Activated T-helper 17 cell treated with anti-CD3 and anti-CD28 coated beads, Interleukin-2, amount 50 U/mL, for 72 hours (primary cell): Measurements from ENCODE around the gene ZFP3. TPM values are rescaled to one million over a fixed set of nuclear protein-coding genes. Genes with fewer than 3 reads are reported as not detected.
A peak's percentile ranks its signal among the peaks of the same experiment; 100 is the strongest.
"Not testable (repeated sequence)": the region's sequence is repeated elsewhere in the genome, so short reads cannot be mapped to it uniquely, and the experiment has no call there.

Experiments used
- ATAC-seq: fragments of 150-1000 bp; cut with Tn5 transposase; replicated peaks from 2 replicates; pipeline ENCODE4 v1.10.0; 2021; ENCODE audit warnings: mild to moderate bottlenecking, moderate library complexity
- H3K27ac Mint-ChIP-seq: one replicate; pipeline ENCODE4 v1.8.0; 2022; ENCODE audit warnings: mixed read lengths
- H3K27me3 Mint-ChIP-seq: one replicate; pipeline ENCODE4 v1.8.0; 2022; ENCODE audit warnings: mixed read lengths
- H3K36me3 Mint-ChIP-seq: one replicate; pipeline ENCODE4 v1.8.0; 2022; ENCODE audit warnings: low read depth, mild to moderate bottlenecking, mixed read lengths
- H3K4me1 Mint-ChIP-seq: one replicate; pipeline ENCODE4 v1.8.0; 2022; ENCODE audit warnings: mixed read lengths
- H3K4me3 Mint-ChIP-seq: one replicate; pipeline ENCODE4 v1.8.0; 2022; ENCODE audit warnings: mild to moderate bottlenecking, mixed read lengths
- H3K9me3 Mint-ChIP-seq: one replicate; pipeline ENCODE4 v1.8.0; 2022; ENCODE audit warnings: mixed read lengths
- total RNA-seq, 2 donors: library from RNA; stranded (reverse); gene quantifications; one replicate each; pipeline ENCODE4 v1.2.3, GENCODE V29; 2022

ZFP3 gene
- total RNA-seq, 2 donors from 2014 or later = 1.4 to 1.9 TPM

- peak overlapping the region; percentile 73 for H3K4me3 Mint-ChIP-seq
- peaks cover 13% of the 10 kb centered on the region for H3K4me1 Mint-ChIP-seq
- H3K27me3 Mint-ChIP-seq = no peaks in the 10 kb centered on the region
- peak; percentile 86 for ATAC-seq
- H3K27ac Mint-ChIP-seq = peak overlapping the region; percentile 85
- no peaks in the 10 kb centered on the region for H3K36me3 Mint-ChIP-seq
- H3K9me3 Mint-ChIP-seq = no peaks in the 10 kb centered on the region
Observed at GRCh38 chr17:5049314-5049841, 28.9 kb upstream of the ZFP3 start.

GRCh38 chr17:5050278-5050677 lies 28.0 kb upstream of the ZFP3 start:
- no peak for ATAC-seq
- Mint-ChIP-seq H3K27me3 (no peaks in the 10 kb centered on the region), H3K36me3 (no peaks in the 10 kb centered on the region), H3K4me3 (no peak overlapping the region), H3K9me3 (no peaks in the 10 kb centered on the region), H3K27ac (peak overlapping the region; percentile 85), H3K4me1 (peaks cover 11% of the 10 kb centered on the region)

- H3K4me3 Mint-ChIP-seq = no peak overlapping the region
- no peak overlapping the region for H3K27ac Mint-ChIP-seq
- ATAC-seq = no peak
- no peaks in the 10 kb centered on the region for H3K36me3 Mint-ChIP-seq
- H3K4me1 Mint-ChIP-seq = no peaks in the 10 kb centered on the region
- H3K27me3 Mint-ChIP-seq = no peaks in the 10 kb centered on the region
- H3K9me3 Mint-ChIP-seq = no peaks in the 10 kb centered on the region
Observed at GRCh38 chr17:5055543-5055942, 22.7 kb upstream of the ZFP3 start.

GRCh38 chr17:5065227-5065744 lies 13.0 kb upstream of the ZFP3 start:
- no peak overlapping the region for H3K4me3 Mint-ChIP-seq
- H3K27ac Mint-ChIP-seq = no peak overlapping the region
- H3K4me1 Mint-ChIP-seq = no peaks in the 10 kb centered on the region
- H3K9me3 Mint-ChIP-seq = no peaks in the 10 kb centered on the region
- ATAC-seq = no peak
- H3K36me3 Mint-ChIP-seq = no peaks in the 10 kb centered on the region
- no peaks in the 10 kb centered on the region for H3K27me3 Mint-ChIP-seq

DNA sequence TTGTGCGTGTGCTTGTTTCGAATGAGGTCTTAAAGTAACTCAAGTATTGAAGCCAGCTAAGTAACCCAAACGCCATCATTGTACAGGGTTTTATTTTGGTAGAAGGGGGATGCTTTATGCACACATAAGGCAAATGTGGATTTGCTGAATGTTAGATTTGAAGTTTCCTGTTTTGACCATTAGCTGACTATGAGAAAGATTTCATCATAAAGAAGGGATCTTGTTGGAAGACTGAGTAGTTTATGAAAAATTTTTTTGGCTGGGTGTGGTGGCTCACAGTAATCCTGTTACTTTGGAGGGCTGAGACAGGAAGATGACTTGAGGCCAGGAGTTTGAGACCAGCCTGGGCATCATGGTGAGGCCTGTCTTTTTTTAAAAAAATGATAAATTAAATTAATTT lies 10.0 kb upstream of the ZFP3 start:
- no peak overlapping the region for H3K4me3 Mint-ChIP-seq
- no peaks in the 10 kb centered on the region for H3K36me3 Mint-ChIP-seq

DNA sequence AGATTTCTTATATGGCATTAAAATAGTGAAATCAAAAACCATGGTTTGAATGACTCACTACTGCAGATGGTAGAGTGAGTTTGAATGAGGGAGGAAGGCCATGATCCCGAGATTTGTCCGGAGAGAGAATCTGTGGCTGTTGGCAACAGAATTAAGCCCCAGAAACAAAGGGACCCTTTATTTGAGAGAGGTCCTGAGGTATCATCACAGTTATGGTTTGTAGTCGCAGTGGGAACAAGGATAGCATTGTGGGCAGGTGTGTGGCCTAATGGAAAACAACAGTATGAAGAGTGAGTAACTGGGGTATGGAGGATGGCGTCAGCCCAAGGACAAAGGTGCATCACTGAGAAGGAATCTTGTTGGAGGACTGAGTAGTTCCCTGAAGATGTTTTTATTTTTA lies 8.5 kb upstream of the ZFP3 start:
- no peak for ATAC-seq
- Mint-ChIP-seq H3K27ac (no peak overlapping the region), H3K9me3 (no peaks in the 10 kb centered on the region), H3K4me1 (no peaks in the 10 kb centered on the region), H3K27me3 (no peaks in the 10 kb centered on the region), H3K4me3 (no peak overlapping the region), H3K36me3 (no peaks in the 10 kb centered on the region)

More for the DNA sequence above, 10.0 kb upstream of the ZFP3 start:
- H3K27me3 Mint-ChIP-seq = no peaks in the 10 kb centered on the region
- H3K4me1 Mint-ChIP-seq = no peaks in the 10 kb centered on the region
- ATAC-seq = no peak
- no peak overlapping the region for H3K27ac Mint-ChIP-seq
- H3K9me3 Mint-ChIP-seq = no peaks in the 10 kb centered on the region

- not testable (repeated sequence) for H3K27me3 Mint-ChIP-seq, ATAC-seq, H3K9me3 Mint-ChIP-seq, H3K4me3 Mint-ChIP-seq, H3K36me3 Mint-ChIP-seq, H3K27ac Mint-ChIP-seq
- peaks cover 16% of the 10 kb centered on the region for H3K4me1 Mint-ChIP-seq
Observed at GRCh38 chr17:5075472-5075871, 2.8 kb upstream of the ZFP3 start.

DNA sequence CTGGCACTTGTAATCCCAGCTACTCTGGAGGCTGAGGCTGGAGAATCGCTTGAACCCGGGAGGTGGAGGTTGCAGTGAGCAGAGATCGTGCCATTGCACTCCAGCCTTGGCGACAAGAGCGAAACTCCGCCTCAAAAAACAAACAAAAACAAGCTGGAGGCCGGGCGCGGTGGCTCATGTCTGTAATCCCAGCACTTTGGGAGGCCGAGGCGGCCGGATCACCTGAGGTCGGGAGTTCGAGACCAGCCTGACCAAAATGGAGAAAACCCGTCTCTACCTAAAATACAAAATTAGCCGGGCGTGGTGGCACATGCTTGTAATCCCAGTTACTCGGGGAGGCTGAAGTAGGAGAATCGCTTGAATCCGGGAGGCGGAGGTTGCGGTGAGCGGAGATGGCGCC lies 992 bp upstream of the ZFP3 start:
- H3K27me3 Mint-ChIP-seq, H3K27ac Mint-ChIP-seq, ATAC-seq, H3K36me3 Mint-ChIP-seq, H3K9me3 Mint-ChIP-seq: not testable (repeated sequence)
- H3K4me3 Mint-ChIP-seq = peak overlapping the region; percentile 79
- peaks cover 20% of the 10 kb centered on the region for H3K4me1 Mint-ChIP-seq

DNA sequence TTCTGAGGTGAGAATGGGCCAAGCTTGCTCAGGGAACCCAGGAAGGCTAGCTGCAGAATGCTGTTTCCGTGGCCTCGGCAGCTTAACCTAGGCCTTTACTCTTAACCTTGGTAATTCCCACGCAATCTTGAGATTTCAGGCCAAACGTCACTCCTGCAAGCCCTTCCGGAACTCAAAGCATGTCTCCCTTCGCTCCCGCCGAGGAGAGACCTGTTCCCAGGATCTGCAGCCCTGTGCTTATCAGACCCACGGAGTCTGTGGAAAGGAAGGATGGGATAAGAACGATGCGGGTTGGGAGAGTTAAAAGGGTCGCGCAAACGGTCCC lies 524 bp upstream of the ZFP3 start:
- no peak for ATAC-seq
- no peaks in the 10 kb centered on the region for H3K27me3 Mint-ChIP-seq
- H3K9me3 Mint-ChIP-seq = peaks cover under 1% of the 10 kb centered on the region
- peak overlapping the region; percentile 41 for H3K27ac Mint-ChIP-seq
- peaks cover 6% of the 10 kb centered on the region for H3K36me3 Mint-ChIP-seq
- H3K4me3 Mint-ChIP-seq = peak overlapping the region; percentile 79
- H3K4me1 Mint-ChIP-seq = peaks cover 20% of the 10 kb centered on the region

DNA sequence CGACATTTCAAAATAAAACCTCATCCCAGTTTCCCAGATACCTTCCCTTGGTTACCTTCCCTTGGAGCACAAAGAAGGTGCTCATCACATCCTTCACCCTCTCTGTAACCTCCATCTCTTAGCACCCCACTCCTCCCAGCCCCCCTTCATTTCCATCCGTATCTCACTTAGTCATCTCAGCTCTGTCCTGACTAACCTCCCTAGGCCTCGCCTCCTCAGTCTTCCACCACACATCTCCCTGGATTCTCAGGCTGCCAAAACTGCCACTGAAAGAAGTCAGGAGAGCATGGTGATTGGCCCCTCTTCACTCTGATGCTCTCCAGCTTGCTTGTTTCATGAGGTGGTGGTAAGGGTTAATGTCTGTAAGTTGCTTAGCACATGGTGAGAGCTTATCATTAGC lies 2.3 kb downstream of the ZFP3 start:
- Mint-ChIP-seq H3K4me1 (peaks cover 23% of the 10 kb centered on the region), H3K27ac (no peak overlapping the region), H3K4me3 (no peak overlapping the region), H3K27me3 (no peaks in the 10 kb centered on the region), H3K36me3 (peaks cover 18% of the 10 kb centered on the region), H3K9me3 (peaks cover 8% of the 10 kb centered on the region)
- ATAC-seq = no peak

DNA sequence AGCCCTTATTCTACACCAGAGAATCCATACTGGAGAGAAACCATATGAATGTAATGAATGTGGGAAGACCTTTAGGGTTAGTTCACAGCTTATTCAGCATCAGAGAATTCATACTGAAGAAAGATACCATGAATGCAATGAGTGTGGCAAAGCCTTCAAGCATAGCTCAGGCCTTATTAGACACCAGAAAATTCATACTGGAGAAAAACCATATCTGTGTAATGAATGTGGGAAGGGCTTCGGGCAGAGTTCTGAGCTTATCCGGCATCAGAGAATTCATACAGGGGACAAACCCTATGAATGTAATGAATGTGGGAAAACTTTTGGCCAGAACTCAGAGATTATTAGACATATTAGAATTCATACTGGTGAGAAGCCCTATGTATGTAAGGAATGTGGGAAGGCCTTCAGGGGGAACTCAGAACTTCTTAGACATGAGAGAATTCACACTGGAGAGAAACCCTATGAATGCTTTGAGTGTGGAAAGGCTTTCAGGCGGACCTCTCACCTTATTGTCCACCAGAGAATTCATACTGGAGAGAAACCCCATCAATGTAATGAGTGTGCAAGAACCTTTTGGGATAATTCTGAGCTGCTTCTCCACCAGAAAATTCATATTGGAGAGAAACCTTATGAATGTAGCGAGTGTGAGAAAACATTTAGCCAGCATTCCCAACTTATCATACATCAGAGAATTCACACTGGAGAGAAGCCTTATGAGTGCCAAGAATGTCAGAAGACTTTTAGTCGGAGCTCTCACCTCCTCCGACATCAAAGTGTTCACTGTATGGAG lies 14.1 kb downstream of the ZFP3 start:
- Mint-ChIP-seq H3K4me3 (no peak overlapping the region), H3K27ac (no peak overlapping the region), H3K36me3 (peaks cover 76% of the 10 kb centered on the region), H3K4me1 (no peaks in the 10 kb centered on the region), H3K27me3 (peaks cover 14% of the 10 kb centered on the region), H3K9me3 (peaks cover 47% of the 10 kb centered on the region)
- no peak for ATAC-seq

DNA sequence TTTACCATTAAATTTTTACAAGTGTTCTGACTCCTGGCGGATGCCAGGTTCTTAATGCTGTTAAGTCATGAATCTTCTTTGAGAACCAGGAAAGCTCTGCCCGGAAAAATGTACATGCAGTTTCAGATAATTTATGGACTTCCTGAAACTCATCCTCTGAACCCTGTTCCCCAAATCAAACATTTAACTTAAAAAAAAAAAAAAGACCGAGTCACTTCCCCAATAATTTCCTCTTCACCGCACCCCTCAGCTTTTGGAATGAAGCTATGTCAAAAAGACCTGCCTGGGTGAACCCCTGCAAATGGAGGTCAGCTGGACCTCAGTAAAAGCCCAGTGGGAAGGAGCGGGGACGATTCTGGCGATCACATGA lies 18.4 kb downstream of the ZFP3 start:
- H3K9me3 Mint-ChIP-seq = peaks cover 29% of the 10 kb centered on the region
- no peaks in the 10 kb centered on the region for H3K4me1 Mint-ChIP-seq
- H3K27me3 Mint-ChIP-seq = peaks cover 14% of the 10 kb centered on the region
- no peak for ATAC-seq
- peak overlapping the region; percentile 31 for H3K4me3 Mint-ChIP-seq
- H3K36me3 Mint-ChIP-seq = peaks cover 34% of the 10 kb centered on the region
- H3K27ac Mint-ChIP-seq = no peak overlapping the region

DNA sequence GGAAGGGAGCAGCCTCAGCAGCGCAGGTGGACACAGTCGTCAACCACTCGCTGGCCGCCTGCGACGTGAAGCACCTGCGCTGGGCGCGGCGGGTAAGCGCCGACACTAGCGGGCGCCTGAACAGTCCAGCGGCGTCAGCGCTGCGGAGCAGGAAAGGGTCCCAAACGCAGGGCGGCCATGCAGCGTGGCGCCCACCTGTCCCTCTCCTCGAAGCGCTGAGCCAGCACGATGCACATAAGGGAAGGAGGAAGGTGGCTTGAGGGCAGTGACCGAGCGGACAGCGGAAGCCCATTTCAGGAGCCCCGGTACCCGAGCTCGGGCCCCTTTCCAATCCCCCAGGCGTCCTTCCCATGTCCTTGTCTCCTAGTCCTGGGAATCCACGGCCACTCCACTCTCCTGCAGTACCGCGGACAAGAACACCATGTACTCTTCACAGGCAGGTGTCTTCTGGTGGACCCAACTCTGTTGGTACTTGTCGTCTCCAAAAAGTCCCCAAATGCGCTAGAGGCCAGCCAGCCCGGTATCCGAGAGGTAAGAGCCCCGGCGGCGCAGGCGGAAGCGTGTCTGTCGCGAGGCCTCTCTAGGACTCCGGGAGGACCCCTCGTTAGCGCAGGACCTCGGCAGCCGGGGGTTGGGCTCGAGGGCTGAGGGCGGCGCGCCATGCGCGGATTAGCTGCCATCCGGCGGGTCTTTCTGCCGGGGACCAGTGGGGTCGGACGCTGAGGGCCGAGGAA lies 19.0 kb downstream of the ZFP3 start:
- Mint-ChIP-seq H3K36me3 (peaks cover 28% of the 10 kb centered on the region), H3K9me3 (peaks cover 25% of the 10 kb centered on the region), H3K27me3 (peaks cover 14% of the 10 kb centered on the region), H3K27ac (no peak overlapping the region), H3K4me3 (peak overlapping the region; percentile 31), H3K4me1 (no peaks in the 10 kb centered on the region)
- ATAC-seq = no peak

DNA sequence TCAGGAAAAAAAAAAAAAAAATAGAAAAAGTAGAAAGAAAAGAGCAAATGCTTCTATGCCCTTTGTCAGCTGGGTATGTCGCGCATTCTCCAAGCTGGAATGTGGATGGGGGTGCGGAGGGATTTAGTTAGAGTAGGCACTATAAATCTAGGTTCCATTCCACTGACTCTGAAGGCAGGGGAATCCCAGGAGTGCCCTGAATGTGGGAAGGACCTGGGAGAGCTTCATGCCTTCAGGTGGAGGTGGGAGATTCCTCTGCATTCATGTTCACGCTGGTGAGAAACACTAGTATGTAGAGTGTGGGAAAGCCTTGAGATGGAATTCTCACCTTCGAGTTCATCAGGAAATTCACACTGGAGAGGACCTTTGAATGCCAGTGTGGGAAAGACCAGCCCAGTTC lies 21.0 kb downstream of the ZFP3 start:
- Mint-ChIP-seq H3K4me3 (no peak overlapping the region), H3K36me3 (peaks cover 18% of the 10 kb centered on the region), H3K27me3 (peaks cover 14% of the 10 kb centered on the region), H3K27ac (no peak overlapping the region), H3K4me1 (no peaks in the 10 kb centered on the region), H3K9me3 (peaks cover 14% of the 10 kb centered on the region)
- no peak for ATAC-seq

DNA sequence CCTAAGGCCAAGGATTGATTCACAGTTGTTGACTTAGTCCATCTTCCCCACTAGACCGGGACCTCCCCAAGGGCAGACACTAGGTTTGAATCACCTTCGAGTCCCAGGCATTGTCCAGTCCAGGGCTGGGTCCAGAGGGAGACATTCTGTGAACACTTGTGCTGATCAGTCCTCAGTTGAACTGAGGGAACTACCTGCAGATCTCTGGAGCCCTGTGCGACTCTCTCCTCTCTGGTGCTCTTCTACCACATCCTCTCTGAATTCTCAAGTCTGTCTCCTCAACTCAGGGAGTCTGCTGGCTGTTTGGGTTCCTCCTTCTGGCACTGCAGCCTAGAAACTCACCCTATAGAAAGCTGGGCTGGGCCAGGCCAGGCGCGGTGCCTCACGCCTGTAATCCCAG lies 22.6 kb downstream of the ZFP3 start:
- ATAC-seq = no peak
- Mint-ChIP-seq H3K27me3 (peaks cover 10% of the 10 kb centered on the region), H3K4me3 (no peak overlapping the region), H3K27ac (no peak overlapping the region), H3K36me3 (peaks cover 26% of the 10 kb centered on the region), H3K9me3 (peaks cover 7% of the 10 kb centered on the region), H3K4me1 (no peaks in the 10 kb centered on the region)
